Measurements from ENCODE around the gene KDM2B.

DNA sequence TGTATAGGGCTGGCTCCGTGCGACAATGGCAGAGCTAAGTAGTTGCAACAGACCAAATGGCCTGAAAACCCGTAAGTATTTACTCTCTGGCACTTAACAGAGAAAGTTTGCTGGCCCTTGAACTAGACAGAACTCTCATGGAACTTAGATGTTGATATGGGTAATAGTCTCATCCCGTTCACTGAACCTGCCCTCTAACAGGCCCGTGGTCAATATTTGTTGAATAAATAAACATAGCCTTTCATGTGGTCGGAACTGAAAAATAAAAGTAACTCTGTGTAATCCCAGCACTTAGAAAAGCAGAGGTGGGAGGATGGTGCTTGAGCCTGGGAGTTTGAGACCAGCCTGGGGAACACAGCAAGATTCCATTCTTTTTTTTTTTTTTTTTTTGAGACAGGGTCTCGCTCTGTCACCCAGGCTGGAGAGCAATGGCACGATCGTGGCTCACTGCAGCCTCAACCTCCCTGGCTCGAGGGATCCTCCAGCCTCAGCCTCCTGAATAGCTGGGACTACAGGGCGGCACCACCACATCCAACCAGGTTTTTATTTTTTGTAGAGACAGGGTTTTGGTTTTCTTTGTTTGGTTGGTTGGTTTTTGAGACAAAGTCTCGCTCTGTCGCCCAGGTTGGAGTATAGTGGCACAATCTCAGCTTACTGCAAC lies 29.7 kb downstream of the KDM2B start:
- TF ChIP-seq POLR2AphosphoS5 (IDR thresholded peaks at IDR 0.05; ENCODE audit: borderline replicate concordance, low read depth, low read length), result no peak
- no peak for TF ChIP-seq EZH2 (IDR thresholded peaks at IDR 0.05)
- no peak for TF ChIP-seq FOXP2 (optimal IDR thresholded peaks at IDR 0.05; ENCODE audit: control extremely low read depth, extremely low read length, insufficient read depth)

All from SK-N-MC (cell line).